Activated T-helper 9 cell treated with anti-CD3 and anti-CD28 coated beads, Interleukin-2, amount 50 U/mL, for 16 hours (primary cell): ENCODE results near the gene TPR.

ENCODE experiments used
- DNase-seq: peaks from one replicate; pipeline ENCODE4 v3.0.0-alpha.2; 2020; ENCODE audit warnings: low read depth

TPR gene

DNA sequence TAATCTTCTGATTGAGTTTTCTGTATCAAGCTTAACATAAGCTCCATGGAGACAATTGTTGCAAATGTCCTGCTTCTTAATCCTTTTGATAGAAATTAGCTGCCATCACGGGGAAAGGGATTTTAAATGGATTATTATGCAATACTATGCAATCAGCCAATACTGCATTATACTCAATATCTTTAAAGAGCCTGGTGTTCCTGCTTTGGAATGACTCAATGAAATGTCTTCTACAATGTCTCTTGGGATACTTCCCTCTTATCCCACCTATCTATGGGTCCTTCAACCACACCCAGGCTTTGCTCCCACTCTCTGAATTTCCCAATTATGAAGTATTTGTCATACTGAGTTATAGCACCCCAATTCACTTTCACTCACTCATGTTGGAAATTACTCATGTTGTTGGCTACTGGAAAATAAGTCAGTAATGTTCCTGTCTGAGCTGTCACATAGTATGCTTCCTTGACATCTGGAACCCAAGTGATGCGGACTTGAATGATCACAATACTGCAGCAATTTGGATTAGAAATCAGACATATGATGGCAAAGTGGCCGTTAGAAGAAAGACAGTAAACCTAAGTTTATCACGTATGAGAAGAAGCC is 85.0 kb downstream of the TPR start:
- no peak for DNase-seq

DNA sequence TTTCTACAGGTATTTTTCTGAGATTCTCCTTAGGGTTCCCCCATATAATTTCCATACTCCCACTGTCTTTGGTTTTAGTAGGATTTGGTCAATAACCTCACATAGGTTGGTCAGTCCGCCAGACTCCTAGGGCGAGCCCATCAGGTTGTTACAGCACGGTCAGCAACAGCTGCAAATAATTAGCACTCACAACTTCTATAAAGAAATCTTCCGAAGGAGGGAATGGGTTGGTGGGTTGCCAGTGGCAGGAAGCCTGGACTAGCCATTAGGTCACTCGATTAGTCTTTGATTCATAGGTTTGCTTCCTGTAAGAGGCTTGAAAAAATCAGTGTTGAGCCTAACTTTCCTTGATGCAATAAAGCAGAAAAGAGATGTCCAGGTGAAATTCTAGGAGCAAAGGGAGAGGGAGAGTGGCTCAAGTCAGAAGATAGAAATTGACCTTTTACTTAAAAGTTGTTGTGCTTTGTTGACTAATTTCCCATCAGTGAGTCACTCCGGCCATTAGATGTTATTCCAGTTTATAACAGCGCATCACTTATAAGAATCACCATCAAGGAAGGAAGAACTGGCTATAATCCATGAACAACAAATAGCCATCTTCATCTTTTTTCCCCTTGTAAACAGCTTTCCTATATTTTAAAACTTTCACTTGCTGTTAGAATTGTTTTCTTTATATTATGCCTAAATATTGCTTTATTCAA is 88.3 kb downstream of the TPR start:
- DNase-seq = no peak

GRCh38 chr1:186283374-186283773 is 91.7 kb downstream of the TPR start:
- DNase-seq = no peak

DNA sequence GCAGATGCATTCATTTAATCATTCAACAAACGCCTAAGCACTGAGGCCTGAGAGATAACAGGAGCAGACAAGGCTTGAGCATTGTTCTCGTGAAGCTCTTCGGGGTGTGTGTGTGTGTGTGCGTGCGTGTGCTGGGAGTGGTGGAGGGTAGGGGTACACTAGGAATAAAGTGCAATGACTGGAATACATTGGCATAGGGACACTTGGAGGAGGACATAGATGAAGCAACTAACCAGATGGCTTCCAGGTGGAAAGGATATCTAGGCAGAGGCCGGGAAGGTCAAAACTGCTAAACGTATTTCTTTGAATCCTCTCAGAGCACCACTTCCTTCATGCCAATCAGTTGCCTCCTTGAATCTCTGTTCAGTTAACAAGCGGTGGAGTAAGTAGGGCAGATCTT is 92.6 kb downstream of the TPR start:
- DNase-seq = no peak

- DNase-seq = no peak
These were observed 99.2 kb downstream of the TPR start for GRCh38 chr1:186275822-186276221.

GRCh38 chr1:186272486-186272885 is 102.6 kb downstream of the TPR start:
- no peak for DNase-seq

DNA sequence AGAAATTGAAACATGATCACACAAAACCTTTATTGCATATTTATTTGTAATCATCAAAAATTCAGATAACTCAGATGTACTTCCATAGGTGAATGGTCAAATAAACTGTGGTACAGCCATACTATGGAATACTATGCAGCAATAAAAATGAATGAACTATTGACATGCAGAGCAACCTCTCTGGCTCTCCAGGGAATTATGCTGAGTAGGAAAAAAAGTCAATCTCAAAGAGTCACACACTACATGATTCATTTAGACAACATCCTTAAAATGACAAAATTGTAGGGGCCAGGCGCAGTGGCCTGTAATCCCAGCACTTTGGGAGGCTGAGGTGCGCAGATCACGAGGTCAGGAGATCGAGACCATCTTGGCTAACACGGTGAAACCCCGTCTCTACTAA is 104.0 kb downstream of the TPR start:
- no peak for DNase-seq
